ENCODE measurements around the gene LMAN1L.

LMAN1L gene

DNA sequence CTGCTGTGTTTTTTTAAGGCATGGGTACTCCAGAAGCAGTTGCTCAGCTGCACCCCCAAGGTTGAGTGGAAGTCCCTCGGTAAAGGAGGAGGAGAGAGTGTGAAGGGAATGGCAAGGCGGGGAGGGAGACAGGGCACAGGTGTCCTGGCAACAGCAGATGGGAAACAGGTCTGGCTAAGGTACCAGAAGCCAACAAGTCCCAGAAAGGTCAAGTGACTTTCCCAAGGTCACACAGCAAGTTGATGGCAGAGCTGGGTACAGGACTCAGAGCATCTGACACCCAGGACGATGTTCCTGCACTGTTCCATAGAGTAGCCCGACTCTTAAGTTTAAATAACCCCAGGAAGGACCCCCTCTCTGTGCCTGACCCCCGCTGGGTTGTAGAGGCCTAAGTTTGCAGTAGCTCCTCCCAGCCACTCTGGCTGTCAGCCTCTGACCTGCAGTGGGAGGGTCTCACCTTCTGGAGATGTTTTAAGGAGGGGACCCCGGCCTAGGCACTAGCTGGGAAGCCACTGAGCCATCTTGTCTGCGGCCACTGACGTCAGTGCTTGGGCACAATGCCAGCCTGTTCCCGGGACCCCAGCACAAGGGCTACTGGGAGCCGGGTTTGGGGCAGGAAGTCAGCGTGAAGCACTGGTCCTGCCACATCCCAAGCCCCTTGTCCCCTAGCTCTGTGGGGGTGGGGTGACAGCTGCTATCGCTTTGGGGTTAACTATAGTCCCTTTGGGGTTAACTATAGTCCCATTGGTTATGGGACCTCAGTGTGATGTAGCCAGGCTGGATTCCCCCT lies 20.2 kb upstream of the LMAN1L start:
- Histone ChIP-seq H3K4me2 (ENCODE audit: low read length) (no peak overlapping the region), H3K9me3 (ENCODE audit: control insufficient read depth, low read length) (no peaks in the 10 kb centered on the region), H2AFZ (no peak overlapping the region), H3K27ac (no peak overlapping the region), H3K4me1 (peaks cover 10% of the 10 kb centered on the region), H3K4me3 (ENCODE audit: low read depth, low read length) (no peak overlapping the region), H3K9ac (no peak overlapping the region), H3K79me2 (peaks cover 20% of the 10 kb centered on the region), H3K27me3 (ENCODE audit: control insufficient read depth, insufficient read depth, low read length) (no peaks in the 10 kb centered on the region), H3K36me3 (ENCODE audit: control insufficient read depth, insufficient read depth, low read length) (no peaks in the 10 kb centered on the region)
- TF ChIP-seq, protein P1, sequence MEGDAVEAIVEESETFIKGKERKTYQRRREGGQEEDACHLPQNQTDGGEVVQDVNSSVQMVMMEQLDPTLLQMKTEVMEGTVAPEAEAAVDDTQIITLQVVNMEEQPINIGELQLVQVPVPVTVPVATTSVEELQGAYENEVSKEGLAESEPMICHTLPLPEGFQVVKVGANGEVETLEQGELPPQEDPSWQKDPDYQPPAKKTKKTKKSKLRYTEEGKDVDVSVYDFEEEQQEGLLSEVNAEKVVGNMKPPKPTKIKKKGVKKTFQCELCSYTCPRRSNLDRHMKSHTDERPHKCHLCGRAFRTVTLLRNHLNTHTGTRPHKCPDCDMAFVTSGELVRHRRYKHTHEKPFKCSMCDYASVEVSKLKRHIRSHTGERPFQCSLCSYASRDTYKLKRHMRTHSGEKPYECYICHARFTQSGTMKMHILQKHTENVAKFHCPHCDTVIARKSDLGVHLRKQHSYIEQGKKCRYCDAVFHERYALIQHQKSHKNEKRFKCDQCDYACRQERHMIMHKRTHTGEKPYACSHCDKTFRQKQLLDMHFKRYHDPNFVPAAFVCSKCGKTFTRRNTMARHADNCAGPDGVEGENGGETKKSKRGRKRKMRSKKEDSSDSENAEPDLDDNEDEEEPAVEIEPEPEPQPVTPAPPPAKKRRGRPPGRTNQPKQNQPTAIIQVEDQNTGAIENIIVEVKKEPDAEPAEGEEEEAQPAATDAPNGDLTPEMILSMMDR (IDR thresholded peaks at IDR 0.05): no peak

- H3K27me3 ChIP-seq (ENCODE audit: control insufficient read depth, insufficient read depth, low read length): no peaks in the 10 kb centered on the region
- TF ChIP-seq, protein P1 (IDR thresholded peaks at IDR 0.05): no peak
- peaks cover 9% of the 10 kb centered on the region for H3K4me1 ChIP-seq
- H3K36me3 ChIP-seq (ENCODE audit: control insufficient read depth, insufficient read depth, low read length): no peaks in the 10 kb centered on the region
- no peak overlapping the region for H2AFZ ChIP-seq
- H3K9me3 ChIP-seq (ENCODE audit: control insufficient read depth, low read length): no peaks in the 10 kb centered on the region
- H3K79me2 ChIP-seq: peaks cover 20% of the 10 kb centered on the region
- no peak overlapping the region for H3K27ac ChIP-seq
- H3K9ac ChIP-seq: no peak overlapping the region
- no peak overlapping the region for H3K4me3 ChIP-seq (ENCODE audit: low read depth, low read length)
- no peak overlapping the region for H3K4me2 ChIP-seq (ENCODE audit: low read length)
Measured at GRCh38 chr15:74793135-74794028, 19.3 kb upstream of the LMAN1L start.

GRCh38 chr15:74794248-74794969 lies 18.2 kb upstream of the LMAN1L start:
- no peaks in the 10 kb centered on the region for H3K36me3 ChIP-seq (ENCODE audit: control insufficient read depth, insufficient read depth, low read length)
- no peak overlapping the region for H3K27ac ChIP-seq
- H3K27me3 ChIP-seq (ENCODE audit: control insufficient read depth, insufficient read depth, low read length): no peaks in the 10 kb centered on the region
- H3K4me3 ChIP-seq (ENCODE audit: low read depth, low read length): no peak overlapping the region
- no peaks in the 10 kb centered on the region for H3K9me3 ChIP-seq (ENCODE audit: control insufficient read depth, low read length)
- H2AFZ ChIP-seq: no peak overlapping the region
- TF ChIP-seq, protein P1 (IDR thresholded peaks at IDR 0.05): no peak
- H3K4me1 ChIP-seq: peaks cover 5% of the 10 kb centered on the region
- H3K79me2 ChIP-seq: peaks cover 20% of the 10 kb centered on the region
- H3K4me2 ChIP-seq (ENCODE audit: low read length): no peak overlapping the region
- no peak overlapping the region for H3K9ac ChIP-seq

DNA sequence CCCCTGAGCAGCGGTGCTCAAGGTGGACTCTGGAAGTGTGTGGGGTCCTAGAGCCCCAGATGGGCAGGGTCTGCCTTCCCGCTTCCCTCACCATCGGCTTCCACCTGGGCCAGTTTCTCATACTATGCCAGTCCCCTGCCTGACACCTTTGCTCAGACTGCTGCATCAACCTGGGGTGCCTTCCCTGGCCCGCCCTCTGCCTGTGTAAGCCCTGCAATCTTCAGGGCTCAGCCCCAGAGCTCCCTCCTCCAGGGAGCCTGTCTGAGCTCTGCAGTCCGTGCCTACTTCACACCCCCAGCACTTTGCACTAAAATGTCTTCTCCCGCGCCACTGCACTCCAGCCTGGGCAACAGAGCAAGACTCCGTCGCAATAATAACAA lies 17.7 kb upstream of the LMAN1L start:
- TF ChIP-seq, protein P1 (IDR thresholded peaks at IDR 0.05): no peak
- no peaks in the 10 kb centered on the region for H3K36me3 ChIP-seq (ENCODE audit: control insufficient read depth, insufficient read depth, low read length)
- H3K4me2 ChIP-seq (ENCODE audit: low read length): no peak overlapping the region
- H3K9ac ChIP-seq: no peak overlapping the region
- H3K4me1 ChIP-seq: peaks cover 2% of the 10 kb centered on the region
- H3K4me3 ChIP-seq (ENCODE audit: low read depth, low read length): no peak overlapping the region
- no peaks in the 10 kb centered on the region for H3K27me3 ChIP-seq (ENCODE audit: control insufficient read depth, insufficient read depth, low read length)
- no peak overlapping the region for H3K27ac ChIP-seq
- peaks cover 17% of the 10 kb centered on the region for H3K79me2 ChIP-seq
- no peak overlapping the region for H2AFZ ChIP-seq
- no peaks in the 10 kb centered on the region for H3K9me3 ChIP-seq (ENCODE audit: control insufficient read depth, low read length)
